HepG2 (cell line): ENCODE results near the gene POC1B. TPM values are rescaled to one million over a fixed set of nuclear protein-coding genes. Genes with fewer than 3 reads are reported as not detected.

Source experiments
- AGO2 ChIP-seq: fragments of 200-400 bp; formaldehyde crosslinking; optimal IDR thresholded peaks from 2 replicates; pipeline ENCODE3; 2017; ENCODE audit warnings: mild to moderate bottlenecking, low read depth, low read length, moderate library complexity
- CENPBD1 ChIP-seq: sonication (generic); formaldehyde crosslinking; IDR thresholded peaks from 2 replicates; pipeline ENCODE4 v1.8.0; 2022; ENCODE audit warnings: missing genetic modification reagents, low read depth, mild to moderate bottlenecking, borderline replicate concordance
- DNMT3B ChIP-seq: conservative IDR thresholded peaks from 2 replicates; pipeline ENCODE4 v1.6.1; 2016; ENCODE audit warnings: missing biosample characterization, control low read depth
- GATA4 ChIP-seq: sonication (generic); IDR thresholded peaks from 2 replicates; pipeline ENCODE4 v1.6.1; 2016; ENCODE audit warnings: antibody characterized with exemption, low read depth, borderline replicate concordance
- KDM6A ChIP-seq: IDR thresholded peaks from 2 replicates; pipeline ENCODE4 v1.6.1; 2016; ENCODE audit warnings: low read depth
- PCBP1 ChIP-seq: fragments of 200-400 bp; formaldehyde crosslinking; IDR thresholded peaks from 2 replicates; pipeline ENCODE4 v1.6.1; 2017; ENCODE audit warnings: mild to moderate bottlenecking, low read depth, low read length, borderline replicate concordance
- RFX1 ChIP-seq: fragments of 450-650 bp; IDR thresholded peaks from 2 replicates; pipeline ENCODE4 v1.6.1; 2017
- SP2 ChIP-seq: sonication (generic); formaldehyde crosslinking; IDR thresholded peaks from 2 replicates; pipeline ENCODE4 v1.5.1; 2020; ENCODE audit warnings: mild to moderate bottlenecking, missing genetic modification reagents
- ZNF232 ChIP-seq: sonication (generic); formaldehyde crosslinking; IDR thresholded peaks from 2 replicates; pipeline ENCODE4 v1.4.0; 2020; ENCODE audit warnings: missing genetic modification reagents, borderline replicate concordance
- polyA plus RNA-seq, 8 experiments: library from polyadenylated mRNA; depleted of rRNA in 3 of 8; stranded (reverse) in 7 of 8; unstranded in 1 of 8; fragments of >200 nt; fragmentation: Illumina TruSeq in 4 of 8; extraction: Trizol in 4 of 8; gene quantifications; 2 replicates each; pipeline versions ENCODE4 v1.2.1 to v1.2.3, GENCODE V29; 2011 to 2016; ENCODE audit warnings: low read depth in 4 of 8, missing spikeins in 1 of 8, mixed read lengths in 1 of 8; ENCODE audit not compliant: insufficient read depth in 1 of 8
- total RNA-seq, 5 experiments: library from RNA; depleted of rRNA; stranded (reverse); fragments of >200 nt; fragmentation: Illumina TruSeq; extraction: Trizol; gene quantifications; 2 replicates each; pipeline ENCODE4 v1.2.3, GENCODE V29; 2016; ENCODE audit warnings: low read depth in 1 of 5
- TF ChIP-seq, protein P1 (sequence below): sonication (generic); formaldehyde crosslinking; IDR thresholded peaks from one replicate; pipeline ENCODE4 v1.5.1; 2020; ENCODE audit warnings: mild to moderate bottlenecking, missing genetic modification reagents; ENCODE audit errors: not compliant biosample characterization
- TF ChIP-seq, protein P2 (sequence below): sonication (generic); formaldehyde crosslinking; IDR thresholded peaks from 2 replicates; pipeline ENCODE4 v1.4.0; 2020; ENCODE audit warnings: missing genetic modification reagents, borderline replicate concordance
- TF ChIP-seq, protein P3 (sequence below): sonication (generic); formaldehyde crosslinking; IDR thresholded peaks from 2 replicates; pipeline ENCODE4 v1.8.1; 2023; ENCODE audit warnings: mild to moderate bottlenecking, missing genetic modification reagents
- TF ChIP-seq, protein P4 (sequence below): sonication (generic); formaldehyde crosslinking; IDR thresholded peaks from 2 replicates; pipeline ENCODE4 v1.4.0; 2020; ENCODE audit warnings: missing genetic modification reagents

The POC1B gene
- total and polyA plus RNA-seq, 2 of the 13 experiments (the other 11 are each of a cell fraction or from before 2014, with no cell fraction given), result 9.3 to 11.0 TPM

DNA sequence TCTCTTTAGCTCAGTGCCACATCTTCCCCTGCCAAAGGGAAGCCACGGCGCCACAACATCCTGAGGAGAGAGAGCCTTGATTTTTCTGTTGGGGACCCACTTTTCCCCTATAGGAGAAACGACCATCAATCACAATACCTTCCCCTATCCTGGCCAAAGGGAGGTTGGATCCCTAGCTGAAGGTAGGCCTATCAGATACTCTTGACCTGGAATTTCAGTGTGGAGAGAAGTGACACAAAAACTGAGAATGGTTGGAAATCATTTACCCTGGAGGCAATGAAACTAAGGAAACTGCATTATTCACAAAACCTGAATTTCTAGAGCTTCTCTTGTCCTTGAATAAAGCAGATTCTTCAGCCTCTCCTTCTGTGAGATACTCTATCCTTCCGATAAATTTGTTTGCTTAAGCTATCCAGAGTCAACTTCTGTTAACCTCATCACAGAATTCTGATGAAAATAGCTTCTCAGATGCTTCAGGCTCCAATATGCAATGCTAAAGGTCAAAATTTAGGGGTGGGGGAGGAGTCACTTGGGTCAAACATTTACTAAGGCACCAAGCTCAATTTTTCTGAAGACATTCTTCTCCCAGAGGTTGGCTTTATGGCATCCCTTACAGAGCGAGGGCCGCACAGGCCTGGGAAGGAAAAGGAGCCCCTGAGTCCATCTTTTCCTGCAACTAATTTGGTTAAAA is 146.6 kb downstream of the POC1B start (continued):
- TF ChIP-seq, protein P1, sequence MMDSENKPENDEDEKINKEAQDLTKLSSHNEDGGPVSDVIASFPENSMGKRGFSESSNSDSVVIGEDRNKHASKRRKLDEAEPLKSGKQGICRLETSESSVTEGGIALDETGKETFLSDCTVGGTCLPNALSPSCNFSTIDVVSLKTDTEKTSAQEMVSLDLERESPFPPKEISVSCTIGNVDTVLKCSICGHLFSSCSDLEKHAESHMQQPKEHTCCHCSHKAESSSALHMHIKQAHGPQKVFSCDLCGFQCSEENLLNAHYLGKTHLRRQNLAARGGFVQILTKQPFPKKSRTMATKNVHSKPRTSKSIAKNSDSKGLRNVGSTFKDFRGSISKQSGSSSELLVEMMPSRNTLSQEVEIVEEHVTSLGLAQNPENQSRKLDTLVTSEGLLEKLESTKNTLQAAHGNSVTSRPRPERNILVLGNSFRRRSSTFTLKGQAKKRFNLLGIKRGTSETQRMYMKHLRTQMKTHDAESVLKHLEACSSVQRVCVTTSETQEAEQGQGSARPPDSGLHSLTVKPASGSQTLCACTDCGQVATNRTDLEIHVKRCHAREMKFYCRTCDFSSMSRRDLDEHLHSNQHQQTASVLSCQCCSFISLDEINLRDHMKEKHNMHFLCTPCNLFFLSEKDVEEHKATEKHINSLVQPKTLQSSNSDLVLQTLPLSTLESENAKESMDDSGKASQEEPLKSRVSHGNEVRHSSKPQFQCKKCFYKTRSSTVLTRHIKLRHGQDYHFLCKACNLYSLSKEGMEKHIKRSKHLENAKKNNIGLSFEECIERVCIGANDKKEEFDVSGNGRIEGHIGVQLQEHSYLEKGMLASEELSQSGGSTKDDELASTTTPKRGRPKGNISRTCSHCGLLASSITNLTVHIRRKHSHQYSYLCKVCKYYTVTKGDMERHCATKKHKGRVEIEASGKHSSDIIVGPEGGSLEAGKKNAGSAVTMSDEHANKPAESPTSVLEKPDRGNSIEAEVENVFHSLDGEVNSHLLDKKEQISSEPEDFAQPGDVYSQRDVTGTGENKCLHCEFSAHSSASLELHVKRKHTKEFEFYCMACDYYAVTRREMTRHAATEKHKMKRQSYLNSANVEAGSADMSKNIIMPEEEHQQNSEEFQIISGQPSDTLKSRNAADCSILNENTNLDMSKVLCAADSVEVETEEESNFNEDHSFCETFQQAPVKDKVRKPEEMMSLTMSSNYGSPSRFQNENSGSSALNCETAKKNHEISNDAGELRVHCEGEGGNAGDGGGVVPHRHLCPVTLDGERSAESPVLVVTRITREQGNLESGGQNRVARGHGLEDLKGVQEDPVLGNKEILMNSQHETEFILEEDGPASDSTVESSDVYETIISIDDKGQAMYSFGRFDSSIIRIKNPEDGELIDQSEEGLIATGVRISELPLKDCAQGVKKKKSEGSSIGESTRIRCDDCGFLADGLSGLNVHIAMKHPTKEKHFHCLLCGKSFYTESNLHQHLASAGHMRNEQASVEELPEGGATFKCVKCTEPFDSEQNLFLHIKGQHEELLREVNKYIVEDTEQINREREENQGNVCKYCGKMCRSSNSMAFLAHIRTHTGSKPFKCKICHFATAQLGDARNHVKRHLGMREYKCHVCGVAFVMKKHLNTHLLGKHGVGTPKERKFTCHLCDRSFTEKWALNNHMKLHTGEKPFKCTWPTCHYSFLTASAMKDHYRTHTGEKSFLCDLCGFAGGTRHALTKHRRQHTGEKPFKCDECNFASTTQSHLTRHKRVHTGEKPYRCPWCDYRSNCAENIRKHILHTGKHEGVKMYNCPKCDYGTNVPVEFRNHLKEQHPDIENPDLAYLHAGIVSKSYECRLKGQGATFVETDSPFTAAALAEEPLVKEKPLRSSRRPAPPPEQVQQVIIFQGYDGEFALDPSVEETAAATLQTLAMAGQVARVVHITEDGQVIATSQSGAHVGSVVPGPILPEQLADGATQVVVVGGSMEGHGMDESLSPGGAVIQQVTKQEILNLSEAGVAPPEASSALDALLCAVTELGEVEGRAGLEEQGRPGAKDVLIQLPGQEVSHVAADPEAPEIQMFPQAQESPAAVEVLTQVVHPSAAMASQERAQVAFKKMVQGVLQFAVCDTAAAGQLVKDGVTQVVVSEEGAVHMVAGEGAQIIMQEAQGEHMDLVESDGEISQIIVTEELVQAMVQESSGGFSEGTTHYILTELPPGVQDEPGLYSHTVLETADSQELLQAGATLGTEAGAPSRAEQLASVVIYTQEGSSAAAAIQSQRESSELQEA (CRISPR knock-in tag), result no peak
- peak; percentile 40; the same call in 1 of the 2 replicates for TF ChIP-seq KDM6A (CRISPR knock-in tag)
- TF ChIP-seq DNMT3B (CRISPR knock-in tag), result no peak
- TF ChIP-seq, protein P2, sequence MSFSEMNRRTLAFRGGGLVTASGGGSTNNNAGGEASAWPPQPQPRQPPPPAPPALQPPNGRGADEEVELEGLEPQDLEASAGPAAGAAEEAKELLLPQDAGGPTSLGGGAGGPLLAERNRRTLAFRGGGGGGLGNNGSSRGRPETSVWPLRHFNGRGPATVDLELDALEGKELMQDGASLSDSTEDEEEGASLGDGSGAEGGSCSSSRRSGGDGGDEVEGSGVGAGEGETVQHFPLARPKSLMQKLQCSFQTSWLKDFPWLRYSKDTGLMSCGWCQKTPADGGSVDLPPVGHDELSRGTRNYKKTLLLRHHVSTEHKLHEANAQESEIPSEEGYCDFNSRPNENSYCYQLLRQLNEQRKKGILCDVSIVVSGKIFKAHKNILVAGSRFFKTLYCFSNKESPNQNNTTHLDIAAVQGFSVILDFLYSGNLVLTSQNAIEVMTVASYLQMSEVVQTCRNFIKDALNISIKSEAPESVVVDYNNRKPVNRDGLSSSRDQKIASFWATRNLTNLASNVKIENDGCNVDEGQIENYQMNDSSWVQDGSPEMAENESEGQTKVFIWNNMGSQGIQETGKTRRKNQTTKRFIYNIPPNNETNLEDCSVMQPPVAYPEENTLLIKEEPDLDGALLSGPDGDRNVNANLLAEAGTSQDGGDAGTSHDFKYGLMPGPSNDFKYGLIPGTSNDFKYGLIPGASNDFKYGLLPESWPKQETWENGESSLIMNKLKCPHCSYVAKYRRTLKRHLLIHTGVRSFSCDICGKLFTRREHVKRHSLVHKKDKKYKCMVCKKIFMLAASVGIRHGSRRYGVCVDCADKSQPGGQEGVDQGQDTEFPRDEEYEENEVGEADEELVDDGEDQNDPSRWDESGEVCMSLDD, result no peak
- TF ChIP-seq, protein P3, sequence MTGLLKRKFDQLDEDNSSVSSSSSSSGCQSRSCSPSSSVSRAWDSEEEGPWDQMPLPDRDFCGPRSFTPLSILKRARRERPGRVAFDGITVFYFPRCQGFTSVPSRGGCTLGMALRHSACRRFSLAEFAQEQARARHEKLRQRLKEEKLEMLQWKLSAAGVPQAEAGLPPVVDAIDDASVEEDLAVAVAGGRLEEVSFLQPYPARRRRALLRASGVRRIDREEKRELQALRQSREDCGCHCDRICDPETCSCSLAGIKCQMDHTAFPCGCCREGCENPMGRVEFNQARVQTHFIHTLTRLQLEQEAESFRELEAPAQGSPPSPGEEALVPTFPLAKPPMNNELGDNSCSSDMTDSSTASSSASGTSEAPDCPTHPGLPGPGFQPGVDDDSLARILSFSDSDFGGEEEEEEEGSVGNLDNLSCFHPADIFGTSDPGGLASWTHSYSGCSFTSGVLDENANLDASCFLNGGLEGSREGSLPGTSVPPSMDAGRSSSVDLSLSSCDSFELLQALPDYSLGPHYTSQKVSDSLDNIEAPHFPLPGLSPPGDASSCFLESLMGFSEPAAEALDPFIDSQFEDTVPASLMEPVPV (CRISPR knock-in tag), result no peak
- TF ChIP-seq, protein P4, sequence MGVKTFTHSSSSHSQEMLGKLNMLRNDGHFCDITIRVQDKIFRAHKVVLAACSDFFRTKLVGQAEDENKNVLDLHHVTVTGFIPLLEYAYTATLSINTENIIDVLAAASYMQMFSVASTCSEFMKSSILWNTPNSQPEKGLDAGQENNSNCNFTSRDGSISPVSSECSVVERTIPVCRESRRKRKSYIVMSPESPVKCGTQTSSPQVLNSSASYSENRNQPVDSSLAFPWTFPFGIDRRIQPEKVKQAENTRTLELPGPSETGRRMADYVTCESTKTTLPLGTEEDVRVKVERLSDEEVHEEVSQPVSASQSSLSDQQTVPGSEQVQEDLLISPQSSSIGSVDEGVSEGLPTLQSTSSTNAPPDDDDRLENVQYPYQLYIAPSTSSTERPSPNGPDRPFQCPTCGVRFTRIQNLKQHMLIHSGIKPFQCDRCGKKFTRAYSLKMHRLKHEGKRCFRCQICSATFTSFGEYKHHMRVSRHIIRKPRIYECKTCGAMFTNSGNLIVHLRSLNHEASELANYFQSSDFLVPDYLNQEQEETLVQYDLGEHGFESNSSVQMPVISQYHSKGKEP (CRISPR knock-in tag), result no peak
- TF ChIP-seq ZNF232, result no peak
- TF ChIP-seq PCBP1, result no peak
- TF ChIP-seq GATA4, result peak; percentile 38; the same call in 1 of the 2 replicates
- no peak for TF ChIP-seq AGO2
- TF ChIP-seq CENPBD1 (CRISPR knock-in tag), result no peak
- peak; percentile 80 for TF ChIP-seq SP2 (CRISPR knock-in tag)
- no peak for TF ChIP-seq RFX1
